VCaP (cell line): ENCODE data around the gene CMTM5.
"Not testable (repeated sequence)": the region's sequence is repeated elsewhere in the genome, so short reads cannot be mapped to it uniquely, and the experiment has no call there.

ENCODE experiments used
- H3K27ac ChIP-seq: fragments of 450-650 bp; 2 replicates; pipeline ENCODE4 v1.5.1; 2017
- CTCF ChIP-seq: fragments of 450-650 bp; conservative IDR thresholded peaks from 2 replicates; pipeline ENCODE4 v1.5.1; 2017; ENCODE audit warnings: mild to moderate bottlenecking, moderate library complexity

The CMTM5 gene

DNA sequence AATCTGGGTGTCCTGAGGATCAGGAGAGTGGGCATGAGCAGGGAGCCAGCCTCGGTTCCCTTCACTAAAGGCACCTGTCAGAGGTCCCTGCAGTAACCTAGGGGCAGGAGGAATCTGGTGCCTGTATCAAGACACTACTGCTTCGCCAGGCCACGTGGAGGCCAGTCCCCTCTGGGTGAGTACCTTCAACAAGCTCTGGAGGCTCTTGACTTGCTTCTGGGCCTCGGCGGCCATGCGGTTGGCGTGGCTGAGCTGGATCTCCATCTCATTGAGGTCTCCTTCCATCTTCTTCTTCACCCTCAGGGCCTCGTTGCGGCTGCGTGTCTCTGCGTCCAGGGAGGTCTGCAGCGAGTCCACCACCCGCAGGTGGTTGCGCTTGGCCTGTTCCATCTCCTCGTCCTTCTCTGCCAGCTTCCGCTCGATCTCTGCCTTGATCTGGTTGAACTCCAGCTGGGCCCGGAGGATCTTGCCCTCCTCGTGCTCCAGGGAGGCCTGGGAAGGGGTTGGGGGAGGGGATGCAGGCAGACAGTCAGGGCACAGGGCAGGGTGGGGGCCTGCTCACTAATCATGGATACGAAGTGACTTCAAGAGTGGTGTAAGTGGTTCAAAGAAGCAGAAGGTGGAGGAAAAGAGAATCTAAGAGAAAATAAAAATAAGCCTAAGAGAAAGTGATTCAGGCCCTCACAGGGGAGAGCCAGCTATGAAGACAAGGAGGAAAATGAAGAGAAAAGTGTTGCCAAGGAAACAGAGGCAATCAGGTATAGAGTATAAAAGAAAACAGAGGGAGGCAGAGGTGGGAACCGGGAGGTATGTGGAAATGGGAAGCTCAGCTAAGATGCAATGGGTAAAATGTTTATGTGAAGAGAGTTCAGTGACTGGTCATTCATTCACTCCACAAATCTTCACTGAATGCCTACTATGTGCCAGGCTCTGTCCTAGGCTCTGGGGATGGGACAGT, 39.3 kb downstream of the CMTM5 start:
- no peak overlapping the region for H3K27ac ChIP-seq
- no peak for TF ChIP-seq CTCF

GRCh38 chr14:23416801-23417200, 40.0 kb downstream of the CMTM5 start:
- no peak overlapping the region for H3K27ac ChIP-seq

GRCh38 chr14:23417269-23417668, 40.4 kb downstream of the CMTM5 start:
- not testable (repeated sequence) for H3K27ac ChIP-seq

More at GRCh38 chr14:23416801-23417200, 40.0 kb downstream of the CMTM5 start:
- TF ChIP-seq CTCF: no peak

- no peak for TF ChIP-seq CTCF
Observed at GRCh38 chr14:23418021-23418420, 41.2 kb downstream of the CMTM5 start.

GRCh38 chr14:23419646-23420045, 42.8 kb downstream of the CMTM5 start:
- H3K27ac ChIP-seq: not testable (repeated sequence)

More at GRCh38 chr14:23418021-23418420, 41.2 kb downstream of the CMTM5 start:
- H3K27ac ChIP-seq: no peak overlapping the region

GRCh38 chr14:23421594-23421993, 44.7 kb downstream of the CMTM5 start:
- TF ChIP-seq CTCF: no peak
- no peak overlapping the region for H3K27ac ChIP-seq

- no peak overlapping the region for H3K27ac ChIP-seq
- no peak for TF ChIP-seq CTCF
Observed at GRCh38 chr14:23423657-23424056, 46.8 kb downstream of the CMTM5 start.

DNA sequence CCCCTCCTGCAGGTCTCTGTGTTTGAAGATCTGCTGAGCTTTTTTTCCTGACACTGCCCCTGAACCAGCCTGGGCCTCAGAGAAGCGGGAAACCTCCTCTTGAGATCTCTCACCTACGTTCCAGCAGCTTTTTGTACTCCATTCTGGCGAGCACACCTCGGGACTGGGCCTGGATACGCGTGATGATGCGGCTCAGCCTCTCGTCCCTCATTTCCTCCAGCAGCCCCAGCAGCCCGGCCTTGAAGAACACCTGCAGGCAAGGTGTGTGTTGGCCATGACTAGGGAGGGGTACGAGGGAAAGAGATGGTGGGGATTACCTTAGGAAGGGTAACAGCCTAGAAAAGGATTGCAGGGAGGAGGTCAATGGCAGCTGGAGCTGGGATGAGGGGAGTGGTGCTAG, 48.3 kb downstream of the CMTM5 start:
- H3K27ac ChIP-seq: no peak overlapping the region
- no peak for TF ChIP-seq CTCF

DNA sequence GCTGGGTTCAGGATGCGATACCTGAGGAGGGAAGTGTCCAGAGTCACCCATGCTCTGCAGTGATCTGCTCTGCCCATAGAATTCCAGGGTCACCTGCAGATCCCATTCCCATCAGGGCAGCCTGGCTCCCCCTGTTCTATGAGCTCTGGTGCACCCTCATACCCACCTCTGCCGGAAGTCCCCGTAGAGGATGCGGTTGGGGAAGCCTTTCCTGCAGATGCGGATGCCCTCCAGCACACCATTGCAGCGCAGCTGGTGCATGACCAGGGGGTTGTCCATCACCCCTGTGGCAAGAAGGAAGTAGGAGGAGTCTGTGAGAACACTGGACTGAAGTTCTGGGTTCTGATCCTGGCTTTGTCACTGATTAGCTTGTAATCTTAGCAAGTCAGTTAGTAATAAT, 49.0 kb downstream of the CMTM5 start:
- H3K27ac ChIP-seq: not testable (repeated sequence)
